OCI-LY3 (cell line): ENCODE results near the gene MAP3K9.

Source experiments
- EZH2phosphoT487 ChIP-seq: fragments of 200-600 bp; shearing (Covaris generic); IDR thresholded peaks from 2 replicates; pipeline ENCODE4 v1.6.1; 2018; ENCODE audit warnings: antibody characterized with exemption, mixed run types, low read depth
- TF ChIP-seq, protein P1 (sequence below): fragments of 200-600, 300-600 bp; sonication (generic); IDR thresholded peaks from 2 replicates; pipeline ENCODE4 v1.5.1; 2014; ENCODE audit warnings: antibody characterized with exemption, low read length, low read depth

DNA sequence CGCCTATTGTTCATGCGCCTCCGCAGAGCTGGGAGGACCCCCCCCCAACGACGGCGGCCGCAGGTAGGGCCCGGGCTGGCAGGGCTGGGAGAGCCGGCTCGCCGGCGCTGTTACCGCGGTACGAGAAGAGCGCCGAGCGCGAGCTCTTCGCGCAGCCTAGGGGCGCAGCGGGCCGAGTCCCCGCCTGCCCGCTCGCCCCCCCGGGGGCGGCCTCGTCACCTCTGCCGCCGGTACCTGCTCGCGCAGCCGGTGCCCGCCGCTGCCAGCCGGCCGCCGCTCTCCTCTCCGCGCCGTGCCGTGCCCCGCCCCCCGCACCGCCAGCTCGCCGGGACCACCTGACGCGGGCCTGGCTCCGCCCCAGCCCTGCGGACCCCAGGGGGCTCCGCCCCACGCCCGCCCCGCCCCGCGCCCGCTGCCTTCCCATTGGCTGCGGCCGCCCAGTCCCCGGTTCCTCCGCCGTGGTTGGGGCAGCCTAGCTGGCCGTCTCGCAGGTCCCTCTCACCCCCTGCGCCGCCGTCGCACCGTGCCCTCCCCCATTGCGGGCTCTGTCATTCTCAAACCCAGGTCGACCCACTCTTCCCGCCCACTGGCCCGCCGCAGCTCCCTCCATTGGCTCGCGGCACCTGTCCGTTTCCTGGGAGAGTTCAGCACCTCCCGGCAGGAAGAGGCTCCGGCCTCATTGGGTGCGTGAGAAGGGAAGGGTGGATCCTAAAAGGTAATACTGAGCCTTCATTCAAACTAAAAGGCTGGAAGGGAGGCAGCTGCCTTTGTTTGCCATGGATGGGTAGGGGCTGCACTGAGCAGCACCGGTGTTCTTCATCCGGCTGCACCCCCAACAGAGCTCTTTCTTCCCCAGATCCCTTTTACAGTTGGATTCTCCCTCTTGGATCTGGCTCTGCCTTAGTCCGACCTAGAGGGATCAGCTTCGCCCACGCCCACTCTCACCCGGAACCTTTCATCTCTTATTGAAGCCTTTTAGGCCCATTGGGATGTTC is at the start of gene MAP3K9:
- TF ChIP-seq, protein P1, sequence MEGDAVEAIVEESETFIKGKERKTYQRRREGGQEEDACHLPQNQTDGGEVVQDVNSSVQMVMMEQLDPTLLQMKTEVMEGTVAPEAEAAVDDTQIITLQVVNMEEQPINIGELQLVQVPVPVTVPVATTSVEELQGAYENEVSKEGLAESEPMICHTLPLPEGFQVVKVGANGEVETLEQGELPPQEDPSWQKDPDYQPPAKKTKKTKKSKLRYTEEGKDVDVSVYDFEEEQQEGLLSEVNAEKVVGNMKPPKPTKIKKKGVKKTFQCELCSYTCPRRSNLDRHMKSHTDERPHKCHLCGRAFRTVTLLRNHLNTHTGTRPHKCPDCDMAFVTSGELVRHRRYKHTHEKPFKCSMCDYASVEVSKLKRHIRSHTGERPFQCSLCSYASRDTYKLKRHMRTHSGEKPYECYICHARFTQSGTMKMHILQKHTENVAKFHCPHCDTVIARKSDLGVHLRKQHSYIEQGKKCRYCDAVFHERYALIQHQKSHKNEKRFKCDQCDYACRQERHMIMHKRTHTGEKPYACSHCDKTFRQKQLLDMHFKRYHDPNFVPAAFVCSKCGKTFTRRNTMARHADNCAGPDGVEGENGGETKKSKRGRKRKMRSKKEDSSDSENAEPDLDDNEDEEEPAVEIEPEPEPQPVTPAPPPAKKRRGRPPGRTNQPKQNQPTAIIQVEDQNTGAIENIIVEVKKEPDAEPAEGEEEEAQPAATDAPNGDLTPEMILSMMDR, result no peak
- no peak for TF ChIP-seq EZH2phosphoT487
